ENCODE results near the gene CCDC170.

Gene CCDC170

DNA sequence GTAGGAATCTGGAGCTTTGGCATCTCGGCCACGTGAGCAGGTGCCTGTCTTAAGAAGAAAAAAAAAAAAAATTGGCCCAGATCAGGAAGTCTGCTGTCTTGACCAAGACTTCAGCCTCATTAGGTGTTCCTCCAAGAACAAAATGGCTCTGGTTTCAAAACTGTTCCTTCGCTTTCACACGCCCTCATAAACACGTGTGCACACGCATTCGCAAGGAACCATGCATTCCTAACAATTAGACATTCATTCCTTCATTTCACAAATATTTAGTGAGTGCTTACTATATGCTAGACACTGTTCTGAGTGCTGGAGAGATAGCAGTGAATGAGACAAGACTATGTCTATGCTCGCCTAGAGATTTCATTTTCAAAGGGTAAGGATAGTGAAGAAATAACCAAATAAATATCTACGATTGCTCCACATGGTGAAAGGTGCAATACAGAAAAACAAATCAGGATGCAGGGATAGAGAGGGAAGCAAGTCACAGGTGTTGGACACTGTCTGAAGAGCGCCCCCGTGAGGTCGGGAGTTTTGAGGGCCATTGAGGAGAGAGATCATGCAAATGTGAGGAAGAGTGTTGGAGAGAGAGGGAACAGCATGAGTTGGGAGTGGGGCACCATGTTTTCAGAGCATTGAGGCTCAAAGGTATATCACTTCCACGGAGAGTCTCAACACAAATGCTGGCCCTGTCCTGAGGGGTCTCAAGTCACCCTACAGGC, 53.3 kb downstream of the CCDC170 start:
- no peak for DNase-seq (ENCODE audit: low read depth)

DNA sequence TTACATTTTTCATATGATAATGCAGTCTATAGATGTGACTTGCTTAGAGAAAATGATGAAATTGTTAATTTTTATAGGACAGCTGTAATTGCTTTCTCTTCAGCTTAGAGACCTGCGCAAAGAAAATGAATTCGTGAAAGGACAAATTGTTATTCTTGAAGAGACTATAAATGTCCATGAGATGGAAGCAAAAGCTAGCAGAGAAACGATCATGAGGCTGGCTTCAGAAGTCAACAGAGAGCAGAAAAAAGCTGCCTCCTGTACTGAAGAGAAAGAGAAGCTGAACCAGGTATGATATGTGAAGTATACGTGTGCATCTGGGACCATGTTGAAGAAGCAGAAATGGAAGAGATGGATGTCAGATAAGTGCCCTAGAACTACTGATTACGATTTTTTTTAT, 54.4 kb downstream of the CCDC170 start:
- DNase-seq (ENCODE audit: low read depth): no peak

DNA sequence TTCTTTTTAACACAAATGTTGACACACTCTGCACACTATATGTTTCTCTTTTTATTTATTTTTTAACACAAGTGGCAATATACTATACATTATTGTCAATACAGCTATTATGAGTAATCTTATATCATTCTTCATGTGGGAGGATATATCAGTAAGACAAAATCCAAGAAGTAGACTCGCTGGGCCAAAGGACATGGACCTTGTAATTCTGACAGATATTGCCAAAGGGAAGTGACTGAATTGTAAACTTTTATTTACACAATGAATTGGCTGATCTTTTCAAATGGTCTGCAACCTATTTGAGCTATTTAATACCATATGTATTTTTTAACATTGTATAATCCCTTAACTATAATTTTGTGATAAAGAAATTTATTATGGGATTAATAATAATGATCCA, 56.0 kb downstream of the CCDC170 start:
- DNase-seq (ENCODE audit: low read depth): no peak

DNA sequence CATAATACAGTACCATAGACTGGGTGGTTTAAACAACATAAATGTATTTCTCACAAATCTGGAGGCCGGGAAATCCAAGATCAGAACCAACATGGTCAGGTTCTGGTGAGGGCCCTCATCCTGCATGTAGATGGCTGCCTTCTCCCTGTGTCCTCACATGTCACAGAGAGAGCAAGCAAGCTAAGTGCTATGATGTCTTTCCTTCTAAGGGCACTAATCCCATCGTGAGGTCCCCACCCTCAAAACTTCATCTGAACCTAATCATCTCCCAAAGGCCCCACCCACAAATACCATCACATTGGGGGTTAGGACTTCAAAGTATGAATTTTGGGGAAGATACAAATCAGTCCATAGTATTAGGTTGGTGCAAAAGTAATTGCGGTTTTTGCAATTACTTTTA, 56.8 kb downstream of the CCDC170 start:
- DNase-seq (ENCODE audit: low read depth): no peak

DNA sequence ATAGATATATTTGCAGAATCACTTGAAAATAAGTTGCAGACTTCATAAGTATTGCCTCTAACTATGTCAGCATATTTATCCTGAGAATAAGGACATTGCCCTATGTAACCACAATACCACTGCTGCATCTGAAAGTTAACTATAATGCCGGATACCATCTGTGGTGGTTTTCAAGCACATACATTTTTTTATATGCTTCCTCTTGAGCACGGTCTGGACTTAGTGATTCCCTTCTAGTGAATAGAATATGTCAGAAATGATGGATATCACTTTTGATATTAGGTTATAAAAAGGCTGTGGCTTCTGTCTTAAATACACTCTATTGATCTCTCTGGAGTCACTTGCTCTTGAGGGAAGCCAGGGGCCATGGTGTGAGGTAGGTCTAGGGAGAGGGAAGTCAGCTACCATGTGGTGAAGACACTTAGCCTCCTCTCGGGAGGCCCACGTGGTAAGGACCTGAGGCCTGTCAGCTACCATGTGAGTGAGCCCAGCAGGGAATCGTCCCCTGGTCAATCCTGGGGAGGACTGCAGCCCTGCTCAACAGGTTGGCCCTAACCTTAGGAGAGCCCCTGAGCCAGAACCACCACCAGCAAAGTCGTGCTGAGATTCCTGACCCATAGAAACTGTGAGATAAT, 57.5 kb downstream of the CCDC170 start:
- DNase-seq (ENCODE audit: low read depth): no peak

DNA sequence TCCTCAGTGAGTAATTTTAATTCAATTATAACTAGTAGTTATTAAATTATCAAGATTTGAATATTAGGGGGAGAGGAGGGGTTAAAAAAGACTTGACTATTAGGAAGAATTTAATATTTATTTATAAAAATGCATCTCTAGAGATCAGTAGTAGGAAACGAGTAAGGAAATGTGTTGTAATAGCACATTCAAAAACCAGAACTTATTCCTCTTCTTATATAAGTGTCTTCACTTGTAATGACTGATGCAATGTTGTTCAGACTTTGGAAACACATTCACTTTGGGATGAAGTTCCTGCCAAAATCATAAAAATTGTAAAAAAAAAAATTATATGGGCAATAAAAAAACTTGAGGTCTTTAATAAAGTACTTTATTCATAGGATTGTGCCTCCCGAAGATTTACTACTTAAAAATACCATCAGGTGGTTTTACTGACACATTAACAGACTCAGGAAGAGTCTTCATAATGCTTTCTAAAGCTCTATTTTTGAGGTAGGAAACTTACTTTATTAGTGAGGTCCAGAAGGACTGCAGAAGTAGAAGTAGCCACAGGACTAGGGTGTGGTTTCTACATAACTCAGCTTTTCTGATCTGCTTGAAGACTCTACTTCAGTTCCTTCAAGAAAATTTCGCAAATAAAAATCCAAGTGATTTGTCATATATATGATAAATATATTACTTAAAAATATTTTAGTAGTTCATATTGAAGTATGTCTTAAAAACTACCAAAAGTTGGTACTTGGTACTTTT, 59.8 kb downstream of the CCDC170 start:
- no peak for DNase-seq (ENCODE audit: low read depth)

DNA sequence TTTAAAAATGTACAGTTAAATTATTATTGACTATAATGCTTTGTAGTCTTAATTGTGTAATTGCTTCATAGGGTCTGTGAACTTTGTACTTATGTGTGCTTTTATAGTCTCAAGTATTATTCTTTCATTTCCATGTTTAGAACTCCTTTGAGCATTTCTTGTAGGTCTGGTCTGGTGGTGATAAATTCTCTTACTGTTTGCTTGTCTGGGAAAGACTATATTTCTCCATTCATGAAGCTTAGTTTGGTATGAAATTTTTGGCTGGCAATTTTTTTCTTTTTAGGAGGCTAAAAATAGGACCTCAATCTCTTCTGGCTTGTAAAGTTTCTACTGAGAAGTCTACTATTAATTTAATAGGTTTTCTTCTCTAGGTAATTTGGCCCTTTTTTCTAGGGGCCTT, 67.4 kb downstream of the CCDC170 start:
- DNase-seq (ENCODE audit: low read depth): no peak

DNA sequence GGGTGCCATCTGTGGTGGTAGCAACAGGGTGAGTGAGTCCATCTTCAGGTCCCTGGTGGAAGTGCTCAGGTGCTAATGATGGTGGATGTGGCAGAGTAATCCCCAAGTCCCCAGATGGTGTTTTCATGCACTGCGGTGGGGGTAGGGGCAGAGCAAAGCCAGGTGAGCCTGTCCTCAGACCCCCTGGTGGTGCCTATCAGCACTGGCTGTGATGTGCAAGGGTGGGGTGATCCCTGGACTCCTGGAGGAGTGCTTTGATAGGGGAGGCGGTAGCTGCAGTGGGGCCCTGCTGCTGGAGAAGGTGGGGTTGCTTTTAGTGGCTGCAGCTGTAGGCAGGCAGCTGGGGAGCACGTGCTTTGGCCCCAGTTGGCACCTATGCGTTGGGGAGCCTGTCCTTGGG, 70.8 kb downstream of the CCDC170 start:
- DNase-seq (ENCODE audit: low read depth): no peak

DNA sequence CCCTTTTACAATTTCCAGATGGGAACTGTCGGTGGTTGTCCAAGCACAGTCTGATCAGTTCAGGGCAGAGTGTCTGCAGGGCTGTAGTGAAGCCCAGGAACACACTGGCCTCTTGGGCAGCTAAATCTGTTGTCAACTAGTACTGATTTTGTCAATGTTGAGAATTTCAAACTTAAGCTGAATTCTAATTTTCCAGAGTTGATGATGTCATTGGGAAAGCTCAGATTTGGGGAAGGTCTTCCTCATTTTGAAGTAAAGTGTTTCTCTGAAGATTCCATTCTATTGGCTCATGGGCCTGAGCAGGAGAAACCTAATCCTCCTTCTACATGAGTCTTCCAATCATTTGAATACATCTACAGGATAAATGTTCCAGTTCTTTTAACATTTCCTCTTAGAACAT, 72.1 kb downstream of the CCDC170 start:
- no peak for DNase-seq (ENCODE audit: low read depth)

DNA sequence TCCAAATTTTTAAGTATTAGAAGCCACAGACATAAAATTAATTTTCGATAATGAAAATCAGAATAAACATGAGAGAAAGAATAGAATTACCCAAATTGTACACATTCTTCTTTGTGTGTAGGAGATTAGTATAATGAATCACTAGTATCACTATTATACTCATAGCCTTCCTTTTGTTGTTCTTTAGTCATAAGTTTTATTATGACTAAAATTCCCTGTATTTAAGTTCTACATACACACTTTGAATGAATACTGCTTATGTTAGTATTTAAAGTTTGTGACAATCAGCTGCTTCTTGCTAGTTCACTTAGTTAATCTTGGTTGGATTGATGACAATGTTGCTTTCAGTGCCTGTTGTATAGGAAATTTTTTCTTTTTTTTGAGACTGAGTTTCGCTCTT, 72.7 kb downstream of the CCDC170 start:
- DNase-seq (ENCODE audit: low read depth): no peak

DNA sequence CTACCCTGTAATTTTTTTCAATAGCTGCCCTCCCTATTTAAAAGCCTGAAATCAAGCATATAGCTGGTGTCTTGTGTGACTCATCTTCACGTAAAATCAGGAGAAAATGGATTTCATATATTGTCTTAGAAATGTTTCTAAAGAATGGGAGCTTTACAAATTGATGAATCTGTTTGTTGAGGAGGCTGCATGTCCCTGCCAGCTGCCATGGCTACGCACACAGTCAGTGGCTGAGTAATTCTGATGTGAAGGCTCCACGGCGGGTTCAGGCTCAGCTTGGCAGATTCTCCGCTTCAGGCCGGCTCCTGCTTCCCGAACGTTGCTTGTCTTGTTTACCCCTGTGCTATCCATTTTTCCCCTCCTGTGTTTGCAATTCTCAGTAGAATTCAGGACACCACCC, 82.8 kb downstream of the CCDC170 start:
- no peak for DNase-seq (ENCODE audit: low read depth)

DNA sequence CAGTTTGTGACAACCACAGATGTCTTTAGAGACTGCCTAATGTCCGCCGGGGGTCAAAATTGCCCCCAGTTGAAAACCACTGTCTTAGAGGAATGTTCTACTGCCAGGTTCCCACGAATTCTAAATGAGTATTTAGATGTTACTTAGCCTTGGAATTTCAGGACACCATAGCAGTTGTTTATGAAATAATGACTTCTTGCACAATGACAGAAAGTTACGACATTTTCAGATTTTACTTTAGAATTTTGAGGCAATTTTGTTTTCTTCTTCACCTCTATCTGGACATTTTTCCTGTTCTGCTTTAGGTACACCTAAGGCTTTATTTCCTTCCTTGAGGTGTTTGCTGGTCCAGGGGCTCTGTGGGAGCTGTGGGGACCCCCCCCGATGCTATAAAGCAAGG, 83.4 kb downstream of the CCDC170 start:
- no peak for DNase-seq (ENCODE audit: low read depth)

DNA sequence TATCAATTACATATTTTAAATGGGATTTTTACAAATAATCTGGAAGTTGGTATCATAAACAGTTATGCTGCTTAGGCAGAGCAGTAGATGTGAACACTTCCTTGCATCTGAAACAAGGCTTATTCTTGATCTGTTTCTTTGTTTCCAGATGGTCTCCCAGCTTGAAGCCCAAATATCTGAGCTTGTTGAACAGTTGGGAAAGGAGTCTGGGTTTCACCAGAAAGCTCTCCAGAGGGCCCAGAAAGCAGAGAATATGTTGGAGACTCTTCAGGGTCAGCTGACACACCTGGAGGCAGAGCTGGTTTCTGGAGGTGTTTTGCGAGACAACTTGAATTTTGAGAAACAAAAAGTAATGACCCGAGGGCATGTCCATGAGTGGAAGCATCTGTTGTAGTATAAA, 91.9 kb downstream of the CCDC170 start:
- no peak for DNase-seq (ENCODE audit: low read depth)

DNA sequence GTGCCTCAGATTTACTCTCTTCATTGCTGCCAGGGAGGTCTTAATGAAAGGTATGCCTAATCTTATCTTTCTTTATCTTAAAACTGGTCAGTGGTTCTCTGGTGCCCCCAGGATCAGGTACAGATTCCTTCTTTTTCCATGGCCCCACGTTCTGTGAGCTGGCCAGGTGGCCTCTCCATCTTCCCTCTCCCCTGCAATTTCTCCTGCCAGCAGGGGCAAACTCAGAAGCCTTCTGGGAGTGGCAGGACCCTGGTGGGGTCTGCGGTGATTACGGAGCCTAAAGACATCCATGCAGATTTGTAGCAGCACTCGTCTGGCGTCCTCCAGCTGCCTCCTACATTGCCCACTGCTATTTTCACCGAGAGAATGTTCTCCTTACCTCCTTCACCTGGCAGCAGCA, 95.8 kb downstream of the CCDC170 start:
- DNase-seq (ENCODE audit: low read depth): no peak

DNA sequence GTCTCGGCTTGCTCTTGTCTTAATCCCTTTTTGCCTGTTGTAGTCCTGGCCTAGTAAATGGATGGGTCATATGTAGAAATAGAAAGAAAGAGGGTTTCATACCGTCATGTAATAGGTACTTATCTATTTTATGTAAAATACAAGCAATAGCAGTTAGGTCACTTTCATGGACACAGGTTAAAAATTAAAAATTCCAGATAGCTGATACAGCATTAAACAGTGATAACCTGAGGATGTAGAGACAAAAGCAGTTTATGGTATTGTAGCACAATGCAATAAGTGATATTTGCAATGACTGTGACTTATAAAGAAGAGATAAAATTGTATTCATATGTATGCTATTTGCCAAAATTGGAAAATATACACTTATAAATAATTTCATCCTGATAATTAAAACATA, 96.9 kb downstream of the CCDC170 start:
- DNase-seq (ENCODE audit: low read depth): no peak

DNA sequence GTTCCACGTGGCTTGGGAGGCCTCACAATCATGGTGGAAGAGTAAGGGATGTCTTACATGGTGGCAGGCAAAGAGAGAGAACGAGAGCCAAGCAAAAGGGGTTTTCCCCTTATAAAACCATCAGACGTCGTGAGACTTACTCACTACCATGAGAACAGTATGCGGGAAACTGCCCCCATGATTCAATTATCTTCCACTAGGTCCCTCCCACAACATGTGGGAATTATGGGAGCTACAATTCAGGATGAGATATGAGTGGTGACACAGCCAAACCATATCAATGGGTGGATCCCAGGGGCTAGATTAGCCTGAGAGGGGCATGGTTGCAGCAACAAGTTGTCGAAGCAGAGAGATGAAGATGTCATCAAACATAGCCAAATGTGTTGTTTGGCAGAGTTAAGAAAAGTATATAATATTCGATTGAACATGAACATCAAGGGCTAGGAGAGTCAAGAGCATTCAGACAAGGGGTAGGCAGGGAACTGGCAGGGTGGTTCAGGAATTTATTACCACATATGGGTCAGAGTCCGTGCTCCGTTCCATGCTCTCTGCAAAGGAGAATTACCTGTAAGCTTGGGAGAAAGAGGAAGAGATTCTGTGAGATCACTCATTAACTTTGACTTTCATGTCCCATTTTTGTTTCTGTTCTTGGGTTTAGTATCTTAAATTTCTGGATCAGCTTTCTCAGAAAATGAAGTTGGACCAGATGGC, 98.8 kb downstream of the CCDC170 start:
- DNase-seq (ENCODE audit: low read depth): no peak

DNA sequence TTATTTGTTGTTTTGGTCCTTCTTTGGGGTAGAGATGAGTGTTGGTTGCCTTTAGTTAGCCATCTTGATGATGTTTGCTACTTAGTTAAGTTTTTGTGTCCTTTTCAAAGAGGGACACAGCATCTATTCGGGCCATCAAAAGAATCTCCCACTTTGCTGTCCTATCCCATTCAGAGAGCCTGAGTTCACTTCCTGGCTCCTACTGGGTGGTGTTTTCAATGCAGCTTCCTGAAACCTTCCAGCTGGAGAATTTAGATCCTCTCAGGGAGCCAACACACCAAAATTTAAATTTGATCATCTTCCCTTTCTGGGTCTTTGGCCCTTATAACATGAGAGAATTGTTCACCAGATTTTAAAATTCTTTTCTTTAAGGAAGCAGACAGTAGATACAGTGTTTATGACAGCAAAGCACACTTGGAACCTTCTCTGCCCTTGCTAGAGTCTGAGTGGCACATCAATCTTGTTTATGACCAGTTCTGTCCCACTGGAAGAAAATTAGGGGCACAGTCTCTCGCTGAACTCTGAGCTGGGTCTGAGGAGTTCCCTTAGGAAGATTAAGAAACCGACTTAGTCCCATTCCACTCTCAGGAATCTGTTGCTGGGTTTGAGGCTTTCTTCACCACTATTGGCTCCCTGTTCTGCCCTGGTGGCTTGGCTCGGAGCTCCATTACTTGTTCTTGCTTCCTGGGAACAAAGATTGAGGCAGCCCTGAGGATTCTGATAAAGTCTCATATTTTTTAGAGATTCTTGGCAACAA, 115.5 kb downstream of the CCDC170 start:
- no peak for DNase-seq (ENCODE audit: low read depth)

DNA sequence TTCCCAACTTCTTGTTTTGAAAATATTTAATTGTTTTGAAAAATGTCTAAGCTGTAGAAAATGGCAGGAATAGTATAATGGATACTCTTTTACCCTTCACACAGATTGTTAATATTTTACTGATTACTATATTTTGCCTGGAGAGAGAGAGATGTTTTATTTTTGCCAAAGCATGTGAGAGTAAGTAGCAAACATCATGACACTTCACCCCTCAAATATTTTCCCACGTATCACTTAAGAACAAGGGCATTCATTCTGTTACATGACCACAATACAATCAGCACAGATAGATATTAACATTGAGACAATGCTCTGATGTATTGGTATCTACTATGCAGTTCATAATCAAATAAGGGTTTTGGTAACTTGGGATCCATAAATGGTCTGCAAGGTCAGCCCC, 116.5 kb downstream of the CCDC170 start:
- DNase-seq (ENCODE audit: low read depth): no peak

DNA sequence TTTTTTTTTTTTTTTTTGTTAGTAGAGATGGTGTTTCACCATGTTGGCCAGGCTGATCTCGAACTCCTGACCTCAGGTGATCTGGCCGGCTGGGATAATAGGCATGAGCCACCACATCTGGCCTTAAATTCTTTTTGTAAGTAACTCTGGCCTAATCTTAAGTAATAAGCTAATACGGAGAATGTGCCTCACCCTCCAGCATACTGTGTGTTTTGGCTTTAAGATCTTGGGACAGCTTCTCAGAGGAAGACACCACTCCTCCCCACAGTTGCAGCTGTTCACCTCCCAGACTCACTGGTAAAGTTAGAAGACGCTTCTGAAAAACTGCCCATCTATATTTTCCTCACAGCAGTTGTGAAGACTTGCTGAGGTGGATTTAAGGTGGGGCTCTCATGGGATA, 120.8 kb downstream of the CCDC170 start:
- no peak for DNase-seq (ENCODE audit: low read depth)

DNA sequence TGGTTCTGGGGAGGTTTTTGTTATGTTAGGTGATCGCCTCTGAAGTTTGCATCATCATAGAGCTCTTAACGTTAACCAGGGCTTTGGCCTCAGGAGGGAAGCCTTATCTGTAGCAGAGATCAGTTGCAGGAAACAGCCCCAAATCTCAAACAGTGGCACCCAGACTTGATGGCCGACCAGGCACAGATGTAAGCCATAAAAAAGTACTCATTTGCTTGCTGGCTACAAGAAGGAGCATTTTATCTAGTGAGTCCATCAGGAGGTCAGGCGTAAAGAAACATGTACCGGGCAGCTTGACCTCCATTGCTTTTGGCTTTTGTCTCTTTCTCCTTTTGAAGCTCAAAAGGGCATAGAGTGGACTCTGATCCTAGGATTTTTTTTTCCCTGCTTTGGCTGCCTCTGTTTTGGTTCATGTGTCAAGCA, 122.3 kb downstream of the CCDC170 start:
- no peak for DNase-seq (ENCODE audit: low read depth)

DNA sequence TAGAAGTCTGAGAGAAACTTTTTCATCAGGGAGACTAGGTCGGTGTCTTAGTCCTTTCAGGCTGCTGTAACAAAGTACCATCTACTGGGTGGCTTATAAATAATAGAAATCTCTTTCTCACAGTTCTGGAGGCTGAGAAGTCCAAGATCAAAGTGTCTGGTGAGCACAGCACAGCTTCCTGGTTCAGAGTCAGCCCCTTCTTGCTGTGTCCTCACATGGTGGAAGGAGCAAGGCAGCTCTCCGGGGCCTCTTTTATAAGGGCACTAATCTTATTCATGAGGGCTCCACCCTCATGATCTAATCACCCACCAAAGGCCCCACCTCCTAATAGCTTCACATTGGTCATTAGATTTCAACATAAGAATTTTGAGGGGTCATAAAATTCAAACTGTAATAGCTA, 122.8 kb downstream of the CCDC170 start:
- DNase-seq (ENCODE audit: low read depth): no peak

DNA sequence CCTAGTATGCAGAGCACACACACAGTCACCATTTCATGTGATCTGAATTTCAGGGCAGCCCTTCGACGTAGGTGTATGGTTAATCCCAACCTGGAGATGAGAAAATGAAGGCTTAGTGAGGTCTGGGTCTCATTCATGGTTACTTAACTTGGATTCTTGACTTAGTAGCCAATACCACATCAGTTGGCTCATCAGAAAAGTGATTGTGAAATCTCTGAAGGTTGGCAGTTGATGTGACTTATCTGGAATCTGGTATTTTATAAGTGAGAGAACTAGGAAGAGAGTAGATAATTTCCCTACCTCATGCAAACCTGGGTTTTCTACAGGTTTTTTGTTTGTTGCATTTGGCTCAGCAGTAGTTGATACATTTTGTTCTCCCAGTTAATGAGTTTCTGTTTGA, 123.7 kb downstream of the CCDC170 start:
- peak; percentile 7 for DNase-seq (ENCODE audit: low read depth)
